Cardiac muscle cell (in vitro differentiated cells and primary cell): ENCODE results near the gene CHST9. TPM values are rescaled to one million over a fixed set of nuclear protein-coding genes. Genes with fewer than 3 reads are reported as not detected.

Experiments
- DNase-seq, 2 donors: peaks; one replicate each; pipeline versions ENCODE4 v3.0.0 to v3.0.0-alpha.2; 2010 to 2017; ENCODE audit warnings: low read depth in 1 of 2, low spot score in 1 of 2
- H3K27ac ChIP-seq: fragments of 200-600 bp; sonication (generic); 2 replicates; pipeline ENCODE4 v1.5.1; 2016
- H3K27me3 ChIP-seq: fragments of 200-600 bp; sonication (generic); 2 replicates; pipeline ENCODE4 v1.6.0; 2016; ENCODE audit warnings: control low read depth
- H3K36me3 ChIP-seq: fragments of 200-600 bp; sonication (generic); 2 replicates; pipeline ENCODE4 v1.5.1; 2016; ENCODE audit warnings: control low read depth
- H3K4me1 ChIP-seq: fragments of 200-600 bp; sonication (generic); 2 replicates; pipeline ENCODE4 v1.8.1; 2017; ENCODE audit warnings: low read depth, mild to moderate bottlenecking, mixed run types
- H3K4me3 ChIP-seq: fragments of 200-600 bp; sonication (generic); 2 replicates; pipeline ENCODE4 v1.5.1; 2016; ENCODE audit warnings: mild to moderate bottlenecking
- H3K9me3 ChIP-seq: fragments of 200-600 bp; sonication (generic); 2 replicates; pipeline ENCODE4 v1.5.1; 2017; ENCODE audit warnings: low read depth, mild to moderate bottlenecking, control low read depth
- CTCF ChIP-seq: IDR thresholded peaks from 2 replicates; pipeline ENCODE4 v1.5.1; 2012; ENCODE audit warnings: low read depth, mild to moderate bottlenecking, low read length
- polyA plus RNA-seq: library from polyadenylated mRNA; unstranded; fragments of >200 nt; fragmentation: Nextera tagmentation; extraction: Ambion mirVana; gene quantifications from 2 replicates; pipeline ENCODE4 v1.2.1, GENCODE V29; 2016
- total RNA-seq: library from RNA; depleted of rRNA; stranded (reverse); fragments of >200 nt; gene quantifications from 2 replicates; pipeline ENCODE4 v1.2.3, GENCODE V29; 2016

Gene CHST9
- total and polyA plus RNA-seq, 2 experiments from 2014 or later = 0.36 TPM; not detected in 1

- no peaks in the 10 kb centered on the region for H3K9me3 ChIP-seq
- no peaks in the 10 kb centered on the region for H3K4me1 ChIP-seq
- no peaks in the 10 kb centered on the region for H3K36me3 ChIP-seq
- H3K27ac ChIP-seq = no peak overlapping the region
- DNase-seq = no peak
- peaks cover 18% of the 10 kb centered on the region for H3K27me3 ChIP-seq
- no peak for TF ChIP-seq CTCF
- H3K4me3 ChIP-seq = no peak overlapping the region
Measured at GRCh38 chr18:26909599-26910290, 275.4 kb downstream of the CHST9 start.

GRCh38 chr18:26908906-26909305 is 276.2 kb downstream of the CHST9 start:
- no peak overlapping the region for H3K27ac ChIP-seq
- no peak overlapping the region for H3K4me3 ChIP-seq
- no peak for DNase-seq
- no peaks in the 10 kb centered on the region for H3K36me3 ChIP-seq
- no peaks in the 10 kb centered on the region for H3K9me3 ChIP-seq
- H3K27me3 ChIP-seq = peaks cover 13% of the 10 kb centered on the region
- no peak for TF ChIP-seq CTCF
- no peaks in the 10 kb centered on the region for H3K4me1 ChIP-seq

GRCh38 chr18:26902291-26902690 is 282.8 kb downstream of the CHST9 start:
- H3K9me3 ChIP-seq = no peaks in the 10 kb centered on the region
- H3K36me3 ChIP-seq = no peaks in the 10 kb centered on the region
- no peak for TF ChIP-seq CTCF
- no peaks in the 10 kb centered on the region for H3K4me1 ChIP-seq
- DNase-seq = no peak
- H3K27me3 ChIP-seq = no peaks in the 10 kb centered on the region
- H3K27ac ChIP-seq = no peak overlapping the region
- H3K4me3 ChIP-seq = no peak overlapping the region

- Histone ChIP-seq H3K27ac (no peak overlapping the region), H3K27me3 (no peaks in the 10 kb centered on the region), H3K4me1 (no peaks in the 10 kb centered on the region), H3K4me3 (no peak overlapping the region), H3K9me3 (no peaks in the 10 kb centered on the region), H3K36me3 (no peaks in the 10 kb centered on the region)
- no peak for DNase-seq
- no peak for TF ChIP-seq CTCF
Measured at GRCh38 chr18:26901020-26901419, 284.1 kb downstream of the CHST9 start.

GRCh38 chr18:26894426-26894825 is 290.7 kb downstream of the CHST9 start:
- H3K27ac ChIP-seq = no peak overlapping the region
- TF ChIP-seq CTCF = no peak
- H3K27me3 ChIP-seq = no peaks in the 10 kb centered on the region
- H3K9me3 ChIP-seq = no peaks in the 10 kb centered on the region
- H3K36me3 ChIP-seq = no peaks in the 10 kb centered on the region
- no peak overlapping the region for H3K4me3 ChIP-seq
- no peaks in the 10 kb centered on the region for H3K4me1 ChIP-seq
- no peak for DNase-seq
